DMS53 (cell line): Measurements from ENCODE around the gene CREB3L1.

Experiments
- DNase-seq: peaks from one replicate; lab custom pipeline; 2025; lab: John Stamatoyannopoulos, UW

Gene CREB3L1

GRCh38 chr11:46322759-46323158, 45.3 kb downstream of the CREB3L1 start:
- peak; percentile 41 for DNase-seq

GRCh38 chr11:46326813-46327416, 49.5 kb downstream of the CREB3L1 start:
- no peak for DNase-seq

GRCh38 chr11:46327829-46328228, 50.4 kb downstream of the CREB3L1 start:
- no peak for DNase-seq

GRCh38 chr11:46330154-46330553, 52.7 kb downstream of the CREB3L1 start:
- DNase-seq = no peak

GRCh38 chr11:46330563-46331281, 53.3 kb downstream of the CREB3L1 start:
- DNase-seq = no peak

- no peak for DNase-seq
Measured at GRCh38 chr11:46331282-46331984, 54.0 kb downstream of the CREB3L1 start.

GRCh38 chr11:46332093-46332567, 54.7 kb downstream of the CREB3L1 start:
- DNase-seq = no peak

GRCh38 chr11:46332568-46333393, 55.3 kb downstream of the CREB3L1 start:
- peak; percentile 47 for DNase-seq

GRCh38 chr11:46333394-46333947, 56.0 kb downstream of the CREB3L1 start:
- DNase-seq = no peak

GRCh38 chr11:46334211-46334610, 56.7 kb downstream of the CREB3L1 start:
- DNase-seq = no peak

- no peak for DNase-seq
Measured at GRCh38 chr11:46335271-46335670, 57.8 kb downstream of the CREB3L1 start.

GRCh38 chr11:46335890-46336562, 58.6 kb downstream of the CREB3L1 start:
- no peak for DNase-seq

GRCh38 chr11:46336563-46337180, 59.2 kb downstream of the CREB3L1 start:
- no peak for DNase-seq

GRCh38 chr11:46337626-46338345, 60.3 kb downstream of the CREB3L1 start:
- no peak for DNase-seq

GRCh38 chr11:46338636-46338987, 61.1 kb downstream of the CREB3L1 start:
- DNase-seq = no peak

GRCh38 chr11:46338988-46339666, 61.7 kb downstream of the CREB3L1 start:
- no peak for DNase-seq

GRCh38 chr11:46339816-46340215, 62.4 kb downstream of the CREB3L1 start:
- no peak for DNase-seq

- DNase-seq = no peak
Measured at GRCh38 chr11:46341454-46341853, 64.0 kb downstream of the CREB3L1 start.

- no peak for DNase-seq
Measured at GRCh38 chr11:46342239-46342638, 64.8 kb downstream of the CREB3L1 start.

GRCh38 chr11:46343520-46343919, 66.1 kb downstream of the CREB3L1 start:
- DNase-seq = no peak
